Neural progenitor cell (in vitro differentiated cells): ENCODE measurements around the gene GOLGA6D.

Experiments
- CTCF ChIP-seq: fragments of 200-600 bp; sonication (generic); IDR thresholded peaks from 2 replicates; pipeline ENCODE4 v1.5.1; 2017; ENCODE audit warnings: antibody characterized with exemption, mild to moderate bottlenecking
- EZH2 ChIP-seq: fragments of 200-600 bp; sonication (generic); IDR thresholded peaks from 2 replicates; pipeline ENCODE4 v1.6.1; 2017; ENCODE audit warnings: antibody characterized with exemption, mild to moderate bottlenecking, moderate library complexity
- EZH2phosphoT487 ChIP-seq: fragments of 200-600 bp; sonication (generic); IDR thresholded peaks from 2 replicates; pipeline ENCODE4 v1.6.1; 2017; ENCODE audit warnings: antibody characterized with exemption

GRCh38 chr15:75249726-75250125 lies 32.9 kb upstream of the GOLGA6D start:
- TF ChIP-seq EZH2phosphoT487, result no peak
- no peak for TF ChIP-seq CTCF
- no peak for TF ChIP-seq EZH2
